Measurements from ENCODE around the gene OR10H3.
"Not testable (repeated sequence)": the region's sequence is repeated elsewhere in the genome, so short reads cannot be mapped to it uniquely, and the experiment has no call there.

DNA sequence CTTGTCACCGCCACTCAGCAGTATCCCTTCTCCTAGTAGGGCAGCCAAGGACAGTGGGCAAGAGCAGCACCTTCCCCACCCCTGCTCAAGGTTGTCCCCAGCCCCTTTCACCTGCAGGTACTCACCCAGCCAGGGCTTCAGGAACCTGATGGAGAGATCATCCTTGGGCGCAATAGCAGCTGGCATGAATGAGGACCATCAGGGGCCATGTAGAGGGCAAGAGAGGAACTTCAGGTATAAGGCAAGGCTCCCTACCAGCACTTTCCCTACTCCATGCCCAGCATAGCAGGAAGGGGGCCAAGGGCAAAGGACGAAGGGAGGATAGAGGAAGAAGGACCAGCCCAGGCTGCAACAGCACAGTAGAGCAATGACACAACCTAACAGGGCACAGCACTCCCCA lies 36.4 kb downstream of the OR10H3 start:
- not testable (repeated sequence) for TF ChIP-seq CTCF (CRISPR knock-in tag; IDR thresholded peaks at IDR 0.05); RAD51 (IDR thresholded peaks at IDR 0.05; ENCODE audit: borderline replicate concordance); ZBTB21 (CRISPR knock-in tag; IDR thresholded peaks at IDR 0.05); SRSF9 (IDR thresholded peaks at IDR 0.05; ENCODE audit: borderline replicate concordance, insufficient read depth, low read depth, low read length, poor library complexity, severe bottlenecking); POLR2A (IDR thresholded peaks at IDR 0.05; ENCODE audit: insufficient read depth in 1 of 2, low read depth in 2 of 2, low read length in 2 of 2); JUN (CRISPR knock-in tag; IDR thresholded peaks at IDR 0.05); SMAD9 (CRISPR knock-in tag; IDR thresholded peaks at IDR 0.05); SUZ12 (IDR thresholded peaks at IDR 0.05; ENCODE audit: low read depth, low read length); ZNF75D (CRISPR knock-in tag; IDR thresholded peaks at IDR 0.05; ENCODE audit: borderline replicate concordance); SMC3 (IDR thresholded peaks at IDR 0.05; ENCODE audit: low read length)
